Hepatocyte (in vitro differentiated cells): ENCODE results near the gene IL1R2.

ENCODE experiments used
- CTCF ChIP-seq: fragments of 200-600 bp; sonication (generic); IDR thresholded peaks from 2 replicates; pipeline ENCODE4 v1.5.1; 2016; ENCODE audit warnings: antibody characterized with exemption, mild to moderate bottlenecking; ENCODE audit not compliant: poor library complexity
- EZH2 ChIP-seq: fragments of 200-600 bp; sonication (generic); IDR thresholded peaks from 2 replicates; pipeline ENCODE4 v1.6.1; 2016; ENCODE audit warnings: antibody characterized with exemption, mild to moderate bottlenecking, borderline replicate concordance
- EZH2phosphoT487 ChIP-seq: fragments of 200-600 bp; sonication (generic); IDR thresholded peaks from one replicate; pipeline ENCODE4 v1.6.1; 2018; ENCODE audit warnings: antibody characterized with exemption, mild to moderate bottlenecking, low read depth, moderate library complexity; ENCODE audit not compliant: unreplicated experiment, severe bottlenecking

- TF ChIP-seq CTCF (no peak), EZH2phosphoT487 (no peak), EZH2 (no peak)
These were observed 60.6 kb downstream of the IL1R2 start for GRCh38 chr2:102052365-102052764.
